ENCODE results near the gene SIK3.

- TF ChIP-seq, protein P1, sequence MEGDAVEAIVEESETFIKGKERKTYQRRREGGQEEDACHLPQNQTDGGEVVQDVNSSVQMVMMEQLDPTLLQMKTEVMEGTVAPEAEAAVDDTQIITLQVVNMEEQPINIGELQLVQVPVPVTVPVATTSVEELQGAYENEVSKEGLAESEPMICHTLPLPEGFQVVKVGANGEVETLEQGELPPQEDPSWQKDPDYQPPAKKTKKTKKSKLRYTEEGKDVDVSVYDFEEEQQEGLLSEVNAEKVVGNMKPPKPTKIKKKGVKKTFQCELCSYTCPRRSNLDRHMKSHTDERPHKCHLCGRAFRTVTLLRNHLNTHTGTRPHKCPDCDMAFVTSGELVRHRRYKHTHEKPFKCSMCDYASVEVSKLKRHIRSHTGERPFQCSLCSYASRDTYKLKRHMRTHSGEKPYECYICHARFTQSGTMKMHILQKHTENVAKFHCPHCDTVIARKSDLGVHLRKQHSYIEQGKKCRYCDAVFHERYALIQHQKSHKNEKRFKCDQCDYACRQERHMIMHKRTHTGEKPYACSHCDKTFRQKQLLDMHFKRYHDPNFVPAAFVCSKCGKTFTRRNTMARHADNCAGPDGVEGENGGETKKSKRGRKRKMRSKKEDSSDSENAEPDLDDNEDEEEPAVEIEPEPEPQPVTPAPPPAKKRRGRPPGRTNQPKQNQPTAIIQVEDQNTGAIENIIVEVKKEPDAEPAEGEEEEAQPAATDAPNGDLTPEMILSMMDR (IDR thresholded peaks at IDR 0.05; ENCODE audit: insufficient read depth, low read length), result no peak
- no peak for TF ChIP-seq POLR2AphosphoS5 (IDR thresholded peaks at IDR 0.05; ENCODE audit: low read depth)
- TF ChIP-seq, protein P2, sequence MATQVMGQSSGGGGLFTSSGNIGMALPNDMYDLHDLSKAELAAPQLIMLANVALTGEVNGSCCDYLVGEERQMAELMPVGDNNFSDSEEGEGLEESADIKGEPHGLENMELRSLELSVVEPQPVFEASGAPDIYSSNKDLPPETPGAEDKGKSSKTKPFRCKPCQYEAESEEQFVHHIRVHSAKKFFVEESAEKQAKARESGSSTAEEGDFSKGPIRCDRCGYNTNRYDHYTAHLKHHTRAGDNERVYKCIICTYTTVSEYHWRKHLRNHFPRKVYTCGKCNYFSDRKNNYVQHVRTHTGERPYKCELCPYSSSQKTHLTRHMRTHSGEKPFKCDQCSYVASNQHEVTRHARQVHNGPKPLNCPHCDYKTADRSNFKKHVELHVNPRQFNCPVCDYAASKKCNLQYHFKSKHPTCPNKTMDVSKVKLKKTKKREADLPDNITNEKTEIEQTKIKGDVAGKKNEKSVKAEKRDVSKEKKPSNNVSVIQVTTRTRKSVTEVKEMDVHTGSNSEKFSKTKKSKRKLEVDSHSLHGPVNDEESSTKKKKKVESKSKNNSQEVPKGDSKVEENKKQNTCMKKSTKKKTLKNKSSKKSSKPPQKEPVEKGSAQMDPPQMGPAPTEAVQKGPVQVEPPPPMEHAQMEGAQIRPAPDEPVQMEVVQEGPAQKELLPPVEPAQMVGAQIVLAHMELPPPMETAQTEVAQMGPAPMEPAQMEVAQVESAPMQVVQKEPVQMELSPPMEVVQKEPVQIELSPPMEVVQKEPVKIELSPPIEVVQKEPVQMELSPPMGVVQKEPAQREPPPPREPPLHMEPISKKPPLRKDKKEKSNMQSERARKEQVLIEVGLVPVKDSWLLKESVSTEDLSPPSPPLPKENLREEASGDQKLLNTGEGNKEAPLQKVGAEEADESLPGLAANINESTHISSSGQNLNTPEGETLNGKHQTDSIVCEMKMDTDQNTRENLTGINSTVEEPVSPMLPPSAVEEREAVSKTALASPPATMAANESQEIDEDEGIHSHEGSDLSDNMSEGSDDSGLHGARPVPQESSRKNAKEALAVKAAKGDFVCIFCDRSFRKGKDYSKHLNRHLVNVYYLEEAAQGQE (IDR thresholded peaks at IDR 0.05; ENCODE audit: insufficient replicate concordance, low read depth), result no peak
Observed at GRCh38 chr11:116833816-116834534, 264.3 kb downstream of the SIK3 start.

Measured in HL-60 (cell line).